Inflammatory macrophage treated with lipopolysaccharide for 1 hour (primary cell): ENCODE data around the gene KISS1.

Source experiments
- DNase-seq, 2 donors: peaks; one replicate each; pipeline ENCODE4 v3.0.0-alpha.2; 2020 to 2022

Gene KISS1

DNA sequence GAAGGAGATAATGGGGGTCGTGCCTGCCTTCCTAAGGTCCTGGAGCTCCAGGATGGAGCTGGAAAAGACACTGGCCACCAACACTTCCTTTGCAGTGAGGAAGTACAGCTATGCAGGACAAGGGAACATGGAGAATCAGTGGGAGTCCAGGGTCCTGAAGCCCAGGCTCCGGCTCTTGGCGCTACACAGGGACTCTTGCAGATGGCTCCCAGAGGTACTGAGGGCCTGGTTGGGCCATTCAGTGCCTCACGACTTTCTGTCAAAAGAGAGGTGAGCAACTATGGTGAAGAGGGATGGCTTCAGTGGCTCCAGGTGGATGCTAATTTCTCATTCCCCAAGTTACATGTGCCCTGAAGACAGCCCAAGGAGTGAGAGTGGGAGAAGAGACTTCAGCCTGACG, 42.6 kb downstream of the KISS1 start:
- DNase-seq, result no peak

GRCh38 chr1:204152310-204153044, 43.8 kb downstream of the KISS1 start:
- DNase-seq, result no peak

- DNase-seq, result peak; percentile 9 to 32
Measured at GRCh38 chr1:204151552-204152309, 44.6 kb downstream of the KISS1 start, which contains the start of gene ETNK2. TSS of gene ETNK2 (minus strand) at chr1:204152044. CDS start at chr1:204151852, 192 bp downstream.

DNA sequence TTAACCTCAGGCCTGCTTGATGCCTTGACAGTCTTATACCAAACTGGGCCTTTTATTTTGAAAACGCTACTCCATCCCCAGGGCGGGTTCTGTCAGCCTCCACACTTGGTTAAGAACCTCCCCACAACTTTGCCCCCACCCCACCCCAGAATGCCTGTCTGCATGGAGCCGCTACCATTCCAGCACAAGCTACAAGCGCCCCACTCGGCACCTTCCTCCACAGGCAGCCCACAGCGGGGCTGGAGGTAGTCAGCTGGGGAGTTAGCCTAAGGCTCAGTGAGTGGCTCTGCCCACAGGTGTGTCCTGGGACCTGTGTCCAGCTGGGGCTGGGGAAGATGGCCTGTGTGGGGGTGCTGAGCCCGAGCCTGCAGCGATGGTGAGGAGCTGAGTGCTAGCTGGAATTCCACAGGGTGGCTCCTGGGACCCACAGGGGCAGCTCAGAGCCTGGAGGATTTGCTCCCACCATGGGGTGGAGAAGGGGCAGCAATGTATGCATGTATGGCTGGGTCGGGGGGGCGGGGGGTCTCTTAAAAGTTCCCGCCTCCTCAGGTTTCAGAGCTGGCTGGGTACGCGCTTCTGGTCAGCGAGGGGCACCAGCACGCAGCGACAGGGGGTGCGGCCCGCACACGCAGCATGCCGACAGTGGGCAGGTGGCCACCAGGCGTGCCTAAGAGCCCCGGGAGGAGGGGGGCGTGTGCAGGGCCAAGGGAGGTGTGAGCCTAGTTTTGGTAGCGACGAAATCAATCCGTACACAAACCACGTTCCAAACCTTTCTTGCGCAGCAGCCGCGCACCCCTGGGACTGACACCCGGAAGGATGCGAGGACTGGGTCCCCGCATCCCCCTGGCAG, 45.4 kb downstream of the KISS1 start:
- DNase-seq, result no peak

- no peak for DNase-seq
Measured at GRCh38 chr1:204149635-204150565, 46.4 kb downstream of the KISS1 start.

- DNase-seq, result no peak
Measured at GRCh38 chr1:204149107-204149506, 47.2 kb downstream of the KISS1 start.

DNA sequence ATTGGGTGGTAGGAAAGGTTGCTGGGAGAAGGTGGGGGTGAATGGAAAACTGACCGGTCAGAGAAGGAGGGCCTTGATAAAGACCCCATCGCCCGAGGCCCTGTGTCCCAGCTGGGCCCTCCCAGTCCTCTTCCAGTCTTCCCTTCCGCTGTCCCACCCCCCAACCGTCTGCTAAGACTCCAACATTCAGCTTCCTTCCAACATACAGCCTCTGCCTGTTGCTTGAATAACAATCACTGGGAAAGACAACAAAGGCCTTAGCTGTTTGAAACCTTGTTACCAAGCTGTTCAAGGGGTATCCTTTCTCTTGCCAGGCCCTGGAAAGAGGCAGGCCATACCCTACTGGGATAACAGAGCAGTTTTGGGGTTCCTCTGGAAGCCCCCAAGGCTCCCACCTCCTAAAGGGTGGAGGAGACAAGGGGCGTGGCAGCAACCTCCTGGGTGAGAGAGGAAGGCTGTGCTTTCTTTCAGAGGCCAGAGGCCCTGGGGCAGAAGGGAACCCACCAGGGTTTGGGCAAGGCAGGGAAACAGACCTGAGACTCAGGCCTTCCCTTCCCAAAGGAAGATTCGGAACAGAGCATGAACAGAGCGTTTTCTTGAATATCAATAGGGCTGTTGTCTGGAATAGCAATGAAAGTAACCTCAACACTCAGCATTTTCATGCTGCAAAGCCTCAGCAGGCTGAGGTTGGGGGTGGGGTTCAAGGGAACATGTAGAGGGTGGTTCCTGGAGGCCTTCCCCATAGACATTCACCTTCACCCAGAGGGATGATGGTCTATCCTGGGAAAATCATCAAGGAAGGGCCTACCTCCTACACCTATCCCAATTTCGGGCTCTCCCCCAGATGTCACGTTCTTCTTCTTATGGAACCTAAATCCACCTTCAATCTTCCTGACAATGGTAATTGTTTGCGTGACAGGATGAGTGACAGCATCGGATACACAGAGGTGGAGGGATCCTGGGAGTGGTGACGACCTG, 48.6 kb downstream of the KISS1 start:
- DNase-seq, result no peak

- no peak for DNase-seq
Measured at GRCh38 chr1:204146965-204147364, 49.3 kb downstream of the KISS1 start.

DNA sequence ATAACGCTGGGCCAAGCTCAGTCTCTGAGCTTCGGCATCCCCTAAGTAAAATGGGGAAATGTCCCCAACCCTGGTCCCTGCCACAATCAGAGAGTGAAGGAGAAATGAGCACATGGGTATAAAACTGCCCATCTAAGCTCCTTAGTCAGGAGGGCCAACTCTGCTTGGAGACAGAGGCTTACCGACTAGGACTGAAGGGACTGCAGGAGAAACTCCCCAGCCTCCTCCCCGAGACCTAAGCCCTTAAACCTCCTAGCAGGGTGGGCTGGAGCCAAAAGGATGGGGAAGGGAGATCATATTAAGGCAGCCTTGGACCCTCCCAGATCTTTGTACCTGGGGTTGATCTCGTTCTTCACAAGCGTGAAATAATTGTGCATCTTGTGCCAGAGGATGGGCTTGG, 50.0 kb downstream of the KISS1 start:
- no peak for DNase-seq

- no peak for DNase-seq
Measured at GRCh38 chr1:204145033-204145504, 51.2 kb downstream of the KISS1 start.

DNA sequence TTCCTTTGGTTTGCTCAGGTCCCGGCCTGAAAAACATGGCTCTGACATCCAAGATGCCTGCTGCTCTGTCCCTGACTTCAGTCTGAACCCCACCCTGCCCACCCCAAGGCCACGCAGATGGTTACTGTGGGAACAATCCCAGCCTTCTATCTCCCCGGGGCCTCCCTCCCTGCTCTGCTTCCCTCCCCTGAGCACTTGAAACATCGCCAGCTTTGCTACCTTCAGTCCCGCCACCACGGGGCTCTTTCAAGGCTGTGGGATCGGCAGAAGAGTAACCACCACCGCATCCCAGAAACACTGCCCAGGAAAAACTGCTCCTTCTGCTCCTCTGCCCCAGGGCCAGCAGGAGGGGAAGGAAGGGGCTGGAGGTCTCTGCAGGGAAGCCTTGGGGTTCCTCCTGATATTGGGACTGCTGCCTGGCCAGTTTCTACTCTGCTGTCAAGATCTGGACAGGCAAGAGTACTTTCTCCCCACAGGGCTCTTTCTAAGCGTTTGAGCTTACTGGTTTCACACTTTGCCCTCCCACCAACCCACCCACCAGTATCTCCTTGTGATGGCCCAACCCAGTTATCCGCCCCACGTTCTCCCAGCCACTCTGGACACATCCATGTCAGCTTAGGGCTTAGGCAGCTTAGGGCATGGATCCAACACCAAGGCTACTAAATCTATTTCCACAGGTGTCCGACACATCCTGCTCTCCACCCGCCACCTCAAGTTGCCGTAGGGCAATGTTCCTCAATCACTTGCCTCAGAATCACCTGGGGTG, 52.8 kb downstream of the KISS1 start:
- no peak for DNase-seq

GRCh38 chr1:204142032-204142974, 54.0 kb downstream of the KISS1 start:
- no peak for DNase-seq

DNA sequence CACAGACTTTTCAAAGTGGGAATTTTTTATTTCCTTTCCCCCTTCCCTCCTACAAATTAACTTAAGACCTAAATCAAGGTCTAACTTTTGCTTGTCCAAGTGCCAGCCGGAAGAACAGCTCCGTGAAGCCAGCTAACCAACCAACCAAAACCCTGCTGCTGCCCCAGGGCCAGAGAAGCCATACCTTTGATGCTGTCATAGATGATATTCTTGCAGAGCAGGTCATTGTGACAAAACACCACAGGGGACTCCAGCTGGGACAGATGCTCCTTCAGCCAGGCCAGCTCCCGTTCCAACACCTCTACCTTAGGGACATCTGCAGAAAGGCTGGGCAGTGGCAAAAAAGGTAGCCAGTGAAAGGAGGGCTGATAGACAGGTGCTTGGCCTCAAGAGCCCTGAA, 55.2 kb downstream of the KISS1 start:
- no peak for DNase-seq
